ENCODE data around the gene OXLD1.

OXLD1 gene

GRCh38 chr17:81666342-81667191 lies at the start of gene OXLD1, which contains the start of gene CCDC137:
Gene OXLD1 (minus strand): TSS chr17:81666605. CDS start chr17:81666577, 28 bp downstream.
Gene CCDC137 (plus strand): TSS chr17:81666737. CDS start chr17:81666767, 30 bp downstream.
- DNase-seq, result peak; percentile 99

GRCh38 chr17:81715107-81715871 lies 48.9 kb upstream of the OXLD1 start:
- no peak for DNase-seq

- no peak for DNase-seq
These were observed 48.2 kb upstream of the OXLD1 start for GRCh38 chr17:81714412-81715106.

- DNase-seq, result peak; percentile 60
These were observed 47.4 kb upstream of the OXLD1 start for GRCh38 chr17:81713556-81714411.

DNA sequence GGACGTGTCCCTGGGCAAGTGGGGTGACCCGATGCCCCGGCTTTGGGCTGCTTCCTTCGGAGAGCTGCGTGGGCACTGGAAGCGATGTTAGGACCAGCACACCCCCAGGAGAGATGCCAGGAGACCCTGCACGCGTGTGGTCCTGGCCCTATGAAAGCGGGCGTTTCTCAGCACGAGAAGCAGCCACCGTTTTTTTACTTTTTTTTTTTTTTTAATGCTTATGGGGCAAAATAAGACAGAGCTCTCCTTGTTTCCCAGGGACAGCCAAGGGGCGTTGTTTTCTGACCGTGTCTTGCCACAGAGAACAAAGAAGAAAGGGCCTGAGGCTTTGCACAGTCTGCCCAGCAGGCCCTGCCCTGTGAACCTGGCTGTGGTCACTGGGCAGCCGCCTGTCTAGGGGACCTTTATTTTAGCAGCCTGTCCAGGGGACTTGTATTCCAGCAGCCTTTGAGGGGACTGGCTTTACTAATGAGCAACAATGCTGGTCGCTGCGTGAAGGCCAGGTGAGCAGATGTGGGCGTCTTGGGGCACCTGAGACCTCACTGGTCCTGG lies 46.7 kb upstream of the OXLD1 start:
- DNase-seq, result peak; percentile 13

DNA sequence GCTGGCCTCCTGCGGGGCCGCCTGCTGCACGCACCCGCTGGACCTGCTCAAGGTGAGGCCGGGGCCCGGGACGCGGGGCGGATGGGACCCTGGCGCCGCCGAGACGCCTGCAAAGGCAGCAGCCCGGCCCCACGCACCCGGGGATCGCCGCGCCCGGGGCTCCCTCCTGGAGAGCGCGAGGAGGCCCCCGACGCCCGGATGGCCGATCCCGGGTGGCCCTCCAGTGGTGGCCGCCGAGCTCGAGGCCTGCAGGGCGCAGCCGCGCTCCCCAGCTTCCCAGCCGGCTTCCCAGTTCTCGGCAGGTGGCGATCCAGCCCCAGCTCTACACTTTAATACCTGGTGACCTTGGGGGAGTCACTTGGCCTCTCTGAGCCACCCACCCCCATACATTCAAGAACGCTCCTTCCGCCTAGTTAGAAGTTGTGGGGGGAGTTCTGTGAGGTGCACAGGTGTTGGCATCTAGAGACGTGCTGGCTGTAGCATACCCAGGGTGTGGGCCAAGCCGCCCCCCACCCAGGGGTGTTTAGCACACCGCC lies 46.1 kb upstream of the OXLD1 start:
- peak; percentile 54 for DNase-seq

DNA sequence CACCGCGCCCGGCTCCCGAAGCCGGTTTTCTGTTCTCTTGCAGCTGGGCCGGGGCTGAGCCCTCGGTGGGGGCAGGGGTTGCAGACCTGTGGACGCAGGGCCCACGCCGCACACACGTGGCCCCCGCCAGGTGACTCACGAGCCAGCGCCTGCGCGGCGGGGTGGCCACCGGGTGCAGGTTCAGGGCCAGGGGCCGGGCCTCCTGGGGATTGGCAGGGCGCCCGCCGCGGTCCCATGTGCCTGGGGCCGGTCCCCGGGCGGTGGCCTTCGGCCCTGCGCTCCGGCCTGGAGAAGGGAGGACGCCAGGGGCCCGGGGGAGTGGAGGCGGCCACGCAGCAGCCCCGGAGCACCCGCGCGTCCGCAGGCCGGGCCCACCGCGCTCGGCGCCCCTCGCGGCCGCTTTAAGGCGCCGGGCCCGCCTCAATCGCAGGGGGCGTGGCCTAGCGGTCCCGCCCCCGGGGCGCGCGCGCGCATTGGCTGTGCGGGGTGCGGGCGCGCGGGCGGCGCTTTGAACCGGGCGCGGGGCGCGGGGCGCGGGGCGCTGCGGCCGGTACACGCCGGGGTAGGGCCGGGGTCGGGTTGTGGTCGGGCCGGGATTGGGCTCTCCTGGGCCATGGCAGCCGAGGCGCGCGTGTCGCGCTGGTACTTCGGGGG lies 45.5 kb upstream of the OXLD1 start, which contains the start of gene SLC25A10:
Gene SLC25A10, plus strand, starts transcription at position 471 of the 654 bp plus-strand sequence. Its CDS starts 143 bp downstream, at position 614.
- DNase-seq, result peak; percentile 90

GRCh38 chr17:81710514-81711308 lies 44.3 kb upstream of the OXLD1 start:
- DNase-seq, result peak; percentile 82

GRCh38 chr17:81708739-81709185 lies 42.4 kb upstream of the OXLD1 start:
- no peak for DNase-seq

GRCh38 chr17:81707725-81708646 lies 41.6 kb upstream of the OXLD1 start:
- no peak for DNase-seq

GRCh38 chr17:81706757-81707624 lies 40.6 kb upstream of the OXLD1 start:
- DNase-seq, result peak; percentile 50

- DNase-seq, result no peak
These were observed 39.8 kb upstream of the OXLD1 start for GRCh38 chr17:81706232-81706611.

- DNase-seq, result no peak
These were observed 39.3 kb upstream of the OXLD1 start for GRCh38 chr17:81705518-81706231.

GRCh38 chr17:81703747-81704654 lies 37.6 kb upstream of the OXLD1 start:
- DNase-seq, result no peak

DNA sequence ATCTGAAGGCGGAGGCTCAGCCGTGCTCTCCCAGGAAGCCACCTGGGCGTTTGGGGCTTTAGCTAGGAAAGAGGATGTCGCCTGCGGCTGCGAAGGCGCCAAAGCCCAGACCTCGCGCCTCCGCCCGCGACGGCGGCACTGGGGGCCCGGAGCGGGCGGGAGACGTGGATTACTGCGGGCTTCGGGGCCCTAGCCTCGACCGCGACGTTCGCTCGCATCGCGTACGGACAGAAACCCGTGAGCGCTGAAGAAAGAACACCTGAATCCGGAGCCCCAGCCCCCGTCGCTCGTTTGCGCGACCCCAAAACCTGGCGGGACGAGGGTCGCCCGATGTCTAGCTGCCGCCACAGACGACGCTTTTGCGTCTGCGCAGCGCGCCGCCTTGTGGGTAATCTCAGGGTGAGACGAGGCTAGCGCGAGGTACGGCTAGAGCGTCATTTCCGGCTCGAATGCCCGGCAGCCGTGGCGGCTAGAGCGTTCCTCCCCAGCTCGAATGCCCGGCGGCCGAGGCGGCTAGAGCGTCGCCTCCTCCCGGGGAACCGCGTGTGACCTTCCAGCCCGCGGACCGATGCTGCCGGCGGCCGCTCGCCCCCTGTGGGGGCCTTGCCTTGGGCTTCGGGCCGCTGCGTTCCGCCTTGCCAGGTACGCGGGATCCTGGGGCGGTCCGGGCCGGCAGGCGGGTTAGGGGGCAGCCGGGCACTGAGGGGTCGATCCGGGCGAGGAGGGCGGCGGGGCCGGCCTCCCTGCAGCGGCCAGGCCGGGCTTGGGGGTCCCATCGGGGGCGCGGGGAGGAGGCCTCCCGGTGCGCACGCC lies 36.7 kb upstream of the OXLD1 start, which contains the start of gene MRPL12:
Gene MRPL12, plus strand, starts transcription at position 434 of the 813 bp plus-strand sequence. Its CDS starts 135 bp downstream, at position 569.
- peak; percentile 98 for DNase-seq
